Measurements from ENCODE around the gene GRID1. TPM values are rescaled to one million over a fixed set of nuclear protein-coding genes. Genes with fewer than 3 reads are reported as not detected.

The GRID1 gene
- total RNA-seq, 1 donor from 2014 or later: under 0.01 TPM

DNA sequence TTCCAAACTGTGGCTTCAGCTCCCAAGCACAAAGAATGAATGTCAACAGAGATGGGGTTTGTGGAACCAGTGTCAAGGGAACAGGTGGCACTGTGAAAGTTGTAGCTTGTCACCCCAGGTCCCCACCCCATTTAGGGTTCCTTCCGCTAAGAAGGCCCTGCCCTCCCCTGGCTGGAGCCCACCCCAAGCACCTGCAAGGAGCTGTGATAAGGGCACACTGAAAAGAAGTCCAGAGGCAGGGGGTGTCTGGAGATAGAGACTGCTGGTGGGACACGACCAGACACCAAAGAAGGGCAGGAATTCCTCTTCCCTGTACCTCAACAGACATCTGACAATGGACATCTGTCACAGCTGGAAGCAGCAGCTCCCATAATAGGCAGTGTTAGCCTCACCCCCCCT is 4.5 kb downstream of the GRID1 start:
- Histone ChIP-seq H3K4me3 (ENCODE audit: low read depth, low read length) (no peak overlapping the region), H3K27me3 (ENCODE audit: control insufficient read depth, insufficient read depth, low read length) (peaks cover 28% of the 10 kb centered on the region), H3K36me3 (ENCODE audit: control insufficient read depth, insufficient read depth, low read length) (no peaks in the 10 kb centered on the region)
- TF ChIP-seq, protein P1, sequence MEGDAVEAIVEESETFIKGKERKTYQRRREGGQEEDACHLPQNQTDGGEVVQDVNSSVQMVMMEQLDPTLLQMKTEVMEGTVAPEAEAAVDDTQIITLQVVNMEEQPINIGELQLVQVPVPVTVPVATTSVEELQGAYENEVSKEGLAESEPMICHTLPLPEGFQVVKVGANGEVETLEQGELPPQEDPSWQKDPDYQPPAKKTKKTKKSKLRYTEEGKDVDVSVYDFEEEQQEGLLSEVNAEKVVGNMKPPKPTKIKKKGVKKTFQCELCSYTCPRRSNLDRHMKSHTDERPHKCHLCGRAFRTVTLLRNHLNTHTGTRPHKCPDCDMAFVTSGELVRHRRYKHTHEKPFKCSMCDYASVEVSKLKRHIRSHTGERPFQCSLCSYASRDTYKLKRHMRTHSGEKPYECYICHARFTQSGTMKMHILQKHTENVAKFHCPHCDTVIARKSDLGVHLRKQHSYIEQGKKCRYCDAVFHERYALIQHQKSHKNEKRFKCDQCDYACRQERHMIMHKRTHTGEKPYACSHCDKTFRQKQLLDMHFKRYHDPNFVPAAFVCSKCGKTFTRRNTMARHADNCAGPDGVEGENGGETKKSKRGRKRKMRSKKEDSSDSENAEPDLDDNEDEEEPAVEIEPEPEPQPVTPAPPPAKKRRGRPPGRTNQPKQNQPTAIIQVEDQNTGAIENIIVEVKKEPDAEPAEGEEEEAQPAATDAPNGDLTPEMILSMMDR (IDR thresholded peaks at IDR 0.05; ENCODE audit: insufficient read depth, low read length, severe bottlenecking): no peak
- no peak for DNase-seq (ENCODE audit: low read depth)
- no peak for FAIRE-seq

DNA sequence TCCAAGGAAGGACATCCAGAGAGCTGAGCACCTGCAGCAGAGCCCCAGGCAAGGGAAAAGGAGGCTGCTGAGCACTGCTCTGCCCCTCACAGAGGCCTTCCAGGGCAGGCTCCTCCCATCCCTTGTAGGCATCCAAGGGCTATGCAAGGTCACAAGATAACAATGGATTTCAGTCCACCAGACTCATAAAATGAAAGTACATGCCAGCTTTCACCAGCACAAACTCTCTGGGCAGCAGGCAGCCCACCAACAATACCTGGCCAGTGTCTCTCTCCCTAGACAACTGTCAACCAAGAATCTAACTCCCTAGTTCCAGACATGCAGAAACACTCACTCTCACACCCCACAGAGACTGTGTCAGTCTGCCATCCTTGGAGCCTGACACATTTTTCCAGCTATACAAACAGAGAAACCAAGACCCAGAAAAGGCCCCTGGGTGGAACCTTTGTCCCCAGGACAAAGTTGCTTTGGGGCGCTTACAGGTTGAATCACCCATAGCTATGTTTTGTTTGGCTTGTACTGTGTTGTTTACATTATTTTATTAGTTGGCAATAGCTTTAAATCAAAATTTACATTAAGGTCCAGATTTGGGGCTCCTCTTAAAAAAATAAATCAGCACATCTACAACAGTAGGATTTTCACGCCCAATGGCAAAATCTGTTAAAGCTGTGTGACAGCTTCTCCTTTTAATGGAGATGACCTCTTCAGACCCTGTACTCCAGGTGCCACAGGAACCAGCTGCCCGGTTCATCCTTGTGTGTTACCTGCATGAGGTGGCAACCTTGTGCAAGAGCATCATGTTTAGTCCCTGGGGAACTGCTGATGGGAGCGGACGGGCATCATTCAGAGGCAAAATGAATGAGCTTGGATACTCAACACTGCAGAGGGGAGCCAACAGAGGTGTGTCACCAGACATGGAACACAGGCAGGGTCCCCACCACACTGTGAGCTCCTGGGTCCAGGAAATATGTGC is 5.2 kb downstream of the GRID1 start:
- peaks cover 28% of the 10 kb centered on the region for H3K27me3 ChIP-seq (ENCODE audit: control insufficient read depth, insufficient read depth, low read length)
- TF ChIP-seq, protein P1 (IDR thresholded peaks at IDR 0.05; ENCODE audit: insufficient read depth, low read length, severe bottlenecking): no peak
- FAIRE-seq (no peak), DNase-seq (ENCODE audit: low read depth) (no peak)
- H3K36me3 ChIP-seq (ENCODE audit: control insufficient read depth, insufficient read depth, low read length): no peaks in the 10 kb centered on the region
- H3K4me3 ChIP-seq (ENCODE audit: low read depth, low read length): no peak overlapping the region

DNA sequence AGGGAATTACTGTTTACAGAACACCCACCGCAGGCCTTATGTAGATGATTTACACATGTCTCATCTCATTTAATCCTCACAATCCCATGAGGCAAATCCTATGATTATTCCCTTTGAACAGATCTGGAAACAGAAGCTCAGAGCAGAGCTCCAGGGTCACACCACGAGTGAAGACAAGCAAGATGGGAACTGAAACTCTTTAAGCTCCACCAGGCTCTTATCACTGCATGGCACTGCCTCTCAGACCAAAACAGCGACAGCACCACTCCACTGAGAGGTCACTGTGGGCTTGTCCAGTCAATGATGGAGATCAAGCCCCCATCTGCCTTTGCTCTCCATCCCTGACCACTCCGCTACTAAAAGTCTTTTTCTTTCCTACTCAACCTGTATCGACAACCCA is 5.9 kb downstream of the GRID1 start:
- DNase-seq (ENCODE audit: low read depth) (no peak), FAIRE-seq (no peak)
- Histone ChIP-seq H3K36me3 (ENCODE audit: control insufficient read depth, insufficient read depth, low read length) (no peaks in the 10 kb centered on the region), H3K27me3 (ENCODE audit: control insufficient read depth, insufficient read depth, low read length) (peaks cover 26% of the 10 kb centered on the region), H3K4me3 (ENCODE audit: low read depth, low read length) (no peak overlapping the region)
- TF ChIP-seq, protein P1 (IDR thresholded peaks at IDR 0.05; ENCODE audit: insufficient read depth, low read length, severe bottlenecking): no peak

DNA sequence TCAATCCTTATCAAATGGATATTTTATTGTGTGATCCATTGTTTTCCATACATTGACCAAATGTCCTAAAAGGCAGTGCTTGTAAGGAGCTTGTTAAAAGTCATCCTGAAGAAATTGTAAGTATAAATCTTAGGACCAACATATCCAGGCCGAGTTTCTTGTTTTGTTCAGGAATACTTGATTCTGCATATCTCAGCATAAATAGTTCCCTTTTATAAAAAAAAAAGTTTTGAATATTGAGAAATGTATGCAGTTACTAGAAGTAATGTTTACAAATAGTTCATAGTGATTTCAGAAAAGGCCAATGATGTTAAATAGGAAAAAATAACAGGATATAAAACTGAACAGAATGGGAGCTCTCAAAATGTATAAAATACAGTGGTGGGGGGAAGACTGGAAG is 6.6 kb downstream of the GRID1 start:
- FAIRE-seq (no peak), DNase-seq (ENCODE audit: low read depth) (no peak)
- Histone ChIP-seq H3K36me3 (ENCODE audit: control insufficient read depth, insufficient read depth, low read length) (no peaks in the 10 kb centered on the region), H3K4me3 (ENCODE audit: low read depth, low read length) (no peak overlapping the region), H3K27me3 (ENCODE audit: control insufficient read depth, insufficient read depth, low read length) (peaks cover 22% of the 10 kb centered on the region)
- TF ChIP-seq, protein P1 (IDR thresholded peaks at IDR 0.05; ENCODE audit: insufficient read depth, low read length, severe bottlenecking): no peak

DNA sequence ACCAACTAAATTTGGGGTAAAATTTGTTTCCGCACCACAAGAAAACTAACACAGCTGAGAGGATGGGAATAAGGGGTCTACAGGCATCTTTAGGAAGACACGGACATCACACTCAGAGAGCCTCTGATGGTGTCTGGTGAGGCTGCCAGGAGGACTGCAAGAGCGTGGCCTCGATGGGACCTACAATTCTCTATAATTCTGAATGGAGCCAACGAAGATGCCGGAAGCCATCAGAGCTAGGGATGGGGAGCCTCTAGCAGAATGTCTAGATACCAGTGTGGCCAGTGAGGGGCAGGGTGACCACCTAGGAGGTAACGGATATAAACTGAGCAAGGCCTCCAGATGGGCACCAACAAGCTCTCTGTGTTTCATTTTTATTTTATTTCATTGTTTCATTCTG is 7.5 kb downstream of the GRID1 start:
- TF ChIP-seq, protein P1 (IDR thresholded peaks at IDR 0.05; ENCODE audit: insufficient read depth, low read length, severe bottlenecking): no peak
- H3K36me3 ChIP-seq (ENCODE audit: control insufficient read depth, insufficient read depth, low read length): no peaks in the 10 kb centered on the region
- no peak for FAIRE-seq
- peaks cover 13% of the 10 kb centered on the region for H3K27me3 ChIP-seq (ENCODE audit: control insufficient read depth, insufficient read depth, low read length)
- DNase-seq (ENCODE audit: low read depth): no peak
- no peak overlapping the region for H3K4me3 ChIP-seq (ENCODE audit: low read depth, low read length)

Data from bronchial epithelial cell (primary cell).